Left hindlimb (tissue), 1 donor: ENCODE data around the gene ADGRV1.

ENCODE experiments used
- DNase-seq: peaks from one replicate; pipeline ENCODE4 v3.0.0-alpha.2; 2018

ADGRV1 gene

GRCh38 chr5:91092859-91093783 lies 534.5 kb downstream of the ADGRV1 start:
- DNase-seq = no peak

- no peak for DNase-seq
Measured at GRCh38 chr5:91095313-91095712, 536.7 kb downstream of the ADGRV1 start.

GRCh38 chr5:91095786-91096385 lies 537.3 kb downstream of the ADGRV1 start:
- no peak for DNase-seq

- peak; percentile 63 for DNase-seq
Measured at GRCh38 chr5:91098541-91098940, 539.9 kb downstream of the ADGRV1 start.

GRCh38 chr5:91101600-91102379 lies 543.2 kb downstream of the ADGRV1 start:
- peak; percentile 78 for DNase-seq

- no peak for DNase-seq
Measured at GRCh38 chr5:91103353-91104061, 544.9 kb downstream of the ADGRV1 start.

GRCh38 chr5:91104062-91104448 lies 545.5 kb downstream of the ADGRV1 start:
- DNase-seq = no peak

- no peak for DNase-seq
Measured at GRCh38 chr5:91106842-91107511, 548.4 kb downstream of the ADGRV1 start.

- no peak for DNase-seq
Measured at GRCh38 chr5:91109634-91110033, 551.0 kb downstream of the ADGRV1 start.

- DNase-seq = peak; percentile 66
Measured at GRCh38 chr5:91110686-91111085, 552.1 kb downstream of the ADGRV1 start.

GRCh38 chr5:91111473-91112238 lies 553.1 kb downstream of the ADGRV1 start:
- no peak for DNase-seq

- DNase-seq = peak; percentile 52
Measured at GRCh38 chr5:91114658-91115057, 556.1 kb downstream of the ADGRV1 start.

- no peak for DNase-seq
Measured at GRCh38 chr5:91118354-91118753, 559.8 kb downstream of the ADGRV1 start.

GRCh38 chr5:91118796-91119195 lies 560.2 kb downstream of the ADGRV1 start:
- DNase-seq = no peak

GRCh38 chr5:91119217-91119616 lies 560.6 kb downstream of the ADGRV1 start:
- no peak for DNase-seq

- no peak for DNase-seq
Measured at GRCh38 chr5:91119981-91120850, 561.6 kb downstream of the ADGRV1 start.

- no peak for DNase-seq
Measured at GRCh38 chr5:91121347-91121993, 562.9 kb downstream of the ADGRV1 start.

- DNase-seq = no peak
Measured at GRCh38 chr5:91122651-91123050, 564.1 kb downstream of the ADGRV1 start.

- no peak for DNase-seq
Measured at GRCh38 chr5:91123291-91123690, 564.7 kb downstream of the ADGRV1 start.

GRCh38 chr5:91123901-91124300 lies 565.3 kb downstream of the ADGRV1 start:
- no peak for DNase-seq
